H1 (cell line): ENCODE results near the gene MEI1. TPM values are rescaled to one million over a fixed set of nuclear protein-coding genes. Genes with fewer than 3 reads are reported as not detected.

Experiments
- ASH2L ChIP-seq: fragments of 200-600, 300-600 bp; sonication (generic); IDR thresholded peaks from one replicate; pipeline ENCODE4 v1.7.1; 2017; ENCODE audit warnings: low read length
- ATF2 ChIP-seq: IDR thresholded peaks from 2 replicates; pipeline ENCODE4 v1.6.1; 2012; ENCODE audit warnings: low read length, inconsistent platforms
- BACH1 ChIP-seq: IDR thresholded peaks from 2 replicates; pipeline ENCODE4 v1.6.1; 2012; ENCODE audit warnings: low read length, improper control_type of control experiment
- CBX5 ChIP-seq: fragments of 300-800, 300-1000 bp; sonication (generic); IDR thresholded peaks from 2 replicates; pipeline ENCODE4 v1.7.1; 2016; ENCODE audit warnings: antibody characterized with exemption, low read length, low read depth
- CREB1 ChIP-seq: IDR thresholded peaks from 2 replicates; pipeline ENCODE4 v1.6.1; 2012; ENCODE audit warnings: inconsistent platforms
- EP300 ChIP-seq, 2 experiments: IDR thresholded peaks; 1 replicate in 1 of 2; 2 replicates in 1 of 2; pipeline ENCODE4 v1.6.1; 2011 to 2012; ENCODE audit warnings: low read depth in 2 of 2, low read length in 2 of 2, mild to moderate bottlenecking in 2 of 2, borderline replicate concordance in 1 of 2, inconsistent platforms in 1 of 2, moderate library complexity in 1 of 2
- EZH2 ChIP-seq: fragments of 200-600 bp; sonication (generic); IDR thresholded peaks from 2 replicates; pipeline ENCODE4 v1.7.1; 2012; ENCODE audit warnings: low read depth, mild to moderate bottlenecking, moderate library complexity, low read length, inconsistent platforms; ENCODE audit not compliant: severe bottlenecking
- HDAC6 ChIP-seq: IDR thresholded peaks from one replicate; pipeline ENCODE4 v1.7.1; 2012; ENCODE audit warnings: low read depth, mild to moderate bottlenecking, inconsistent platforms, low read length, moderate library complexity
- MAFK ChIP-seq: IDR thresholded peaks from 2 replicates; pipeline ENCODE4 v1.6.1; 2012; ENCODE audit warnings: low read depth, mild to moderate bottlenecking, improper control_type of control experiment, low read length
- RAD21 ChIP-seq, 2 experiments: IDR thresholded peaks in 1 of 2; conservative IDR thresholded peaks in 1 of 2; 2 replicates each; pipeline ENCODE4 v1.6.1; 2011; ENCODE audit warnings: low read depth in 2 of 2, low read length in 2 of 2, improper control_type of control experiment in 1 of 2, inconsistent platforms in 1 of 2, mild to moderate bottlenecking in 1 of 2, moderate library complexity in 1 of 2
- RFX5 ChIP-seq: IDR thresholded peaks from 2 replicates; pipeline ENCODE4 v1.6.1; 2011; ENCODE audit warnings: low read depth, low read length, improper control_type of control experiment, borderline replicate concordance
- RNF2 ChIP-seq: fragments of 200-900, 300-1000 bp; sonication (generic); IDR thresholded peaks from 2 replicates; pipeline ENCODE4 v1.7.1; 2016; ENCODE audit warnings: borderline replicate concordance, low read depth, mild to moderate bottlenecking, antibody characterized with exemption, low read length; ENCODE audit not compliant: poor library complexity, severe bottlenecking; ENCODE audit errors: missing control alignments
- SIRT6 ChIP-seq: IDR thresholded peaks from one replicate; pipeline ENCODE4 v1.7.1; 2012; ENCODE audit warnings: low read length, inconsistent platforms
- SIX5 ChIP-seq: IDR thresholded peaks from 2 replicates; pipeline ENCODE4 v1.6.1; 2011; ENCODE audit warnings: mild to moderate bottlenecking, low read depth, low read length
- TCF12 ChIP-seq: IDR thresholded peaks from 2 replicates; pipeline ENCODE4 v1.6.1; 2011; ENCODE audit warnings: low read depth, mild to moderate bottlenecking, low read length
- polyA plus RNA-seq, 7 experiments: library from polyadenylated mRNA; depleted of rRNA in 3 of 7; stranded (reverse) in 5 of 7; unstranded in 2 of 7; fragments of >200 nt in 5 of 7; fragments of 200-250 nt in 2 of 7; gene quantifications; 1 replicate in 5 of 7; 2 replicates in 1 of 7; 4 replicates in 1 of 7; pipeline versions ENCODE4 v1.2.1 to v1.2.3, GENCODE V29; 2011 to 2013; ENCODE audit warnings: missing spikeins in 2 of 7, mixed read lengths in 2 of 7
- total RNA-seq: library from RNA; stranded (reverse); fragmentation: NEBNext Ultra II Directional; extraction: Animal tissue kit (Norgen Biotek cat#: 25700); gene quantifications from 2 replicates; pipeline ENCODE4 v1.2.1, GENCODE V29; 2021

MEI1 gene
- total and polyA plus RNA-seq, 2 of the 8 experiments (the other 6 are each of a cell fraction or from before 2014, with no cell fraction given): 0.27 to 0.54 TPM

DNA sequence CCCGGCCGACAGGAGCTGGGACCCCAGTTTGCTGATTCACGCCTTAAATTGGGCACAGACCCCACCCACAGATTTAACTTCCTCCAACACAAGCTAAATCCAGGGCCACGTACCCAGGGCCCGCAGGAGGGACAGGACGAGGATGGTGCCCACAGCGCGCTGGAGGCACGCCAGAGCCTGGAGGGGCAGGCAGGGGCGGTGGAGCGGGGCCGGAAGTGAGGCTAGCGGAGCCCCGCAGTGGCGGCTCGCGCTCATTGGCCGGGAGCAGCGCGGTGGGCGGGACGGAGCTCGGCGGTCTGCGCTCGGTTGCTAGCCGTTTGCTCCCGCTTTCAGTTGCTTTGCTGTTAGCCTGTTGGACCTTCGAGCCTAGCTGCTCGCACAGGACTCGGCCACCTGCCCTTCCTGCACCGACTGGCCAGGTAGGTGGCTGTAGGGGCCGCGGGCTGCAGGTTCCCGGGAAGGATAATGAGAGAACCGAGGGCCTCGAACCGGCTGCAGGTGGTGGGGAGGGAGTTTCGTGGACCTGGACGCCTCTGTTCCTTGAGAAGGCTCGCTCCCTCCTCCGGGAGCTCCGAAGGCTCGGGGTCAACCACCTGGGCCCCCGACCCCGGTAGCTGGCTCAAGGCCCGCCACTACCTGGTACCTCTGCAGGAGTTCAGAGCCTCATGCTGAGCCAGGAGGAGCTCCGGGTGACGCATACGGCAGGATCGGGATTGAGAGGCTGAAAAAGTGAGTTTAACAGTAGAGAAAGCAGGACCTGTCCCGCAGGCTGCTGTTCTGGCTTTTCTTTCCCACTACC is 101.2 kb downstream of the MEI1 start, which contains the start of gene CCDC134 (continued):
- TF ChIP-seq RAD21 (IDR thresholded peaks at IDR 0.05 in 1 of 2, conservative IDR thresholded peaks at IDR 0.05 in 1 of 2; ENCODE audit: low read depth in 2 of 2, low read length in 2 of 2) (no peak), BACH1 (no peak; the same call in 1 of the 2 replicates), RFX5 (no peak), CBX5 (no peak), ATF2 (no peak), TCF12 (no peak), SIRT6 (no peak), EZH2 (no peak), ASH2L (peak; percentile 48), HDAC6 (no peak), RNF2 (peak; percentile 17), SIX5 (no peak), CREB1 (peak; percentile 52), EP300 (IDR thresholded peaks at IDR 0.05; ENCODE audit: borderline replicate concordance in 1 of 2, low read depth in 2 of 2, low read length in 2 of 2) (0 out of 3 replicates have a peak, but pooled peaks of 1 of the 2 experiments have one; percentile 14), MAFK (no peak)
